Stimulated activated CD4-positive, alpha-beta T cell treated with anti-CD3 and anti-CD28 coated beads, Interleukin-2, amount 100 ng/mL, for 24 hours (primary cell): ENCODE results near the gene CADPS2.
"Not testable (repeated sequence)": the region's sequence is repeated elsewhere in the genome, so short reads cannot be mapped to it uniquely, and the experiment has no call there.

ENCODE experiments used
- DNase-seq, 2 donors: peaks; one replicate each; pipeline ENCODE4 v3.0.0-alpha.2; 2020

The CADPS2 gene

DNA sequence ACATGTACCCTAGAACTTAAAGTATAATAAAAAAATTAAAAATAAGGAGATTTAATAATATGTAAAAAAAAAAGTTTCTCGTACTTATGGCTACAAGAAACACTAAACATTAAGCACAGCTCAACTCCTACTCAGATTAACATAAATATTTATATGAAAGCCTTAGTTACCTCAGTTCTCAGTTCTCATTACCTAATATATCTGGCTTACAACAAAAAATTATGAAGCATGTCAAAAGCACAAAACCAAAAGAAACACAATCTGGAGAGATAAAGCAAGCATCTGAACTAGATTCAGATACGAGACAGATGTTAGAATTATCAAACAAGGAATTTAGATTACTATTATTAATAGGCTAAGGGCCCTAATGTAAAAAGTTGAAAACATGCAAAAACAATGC lies 227.4 kb downstream of the CADPS2 start:
- DNase-seq, result no peak

DNA sequence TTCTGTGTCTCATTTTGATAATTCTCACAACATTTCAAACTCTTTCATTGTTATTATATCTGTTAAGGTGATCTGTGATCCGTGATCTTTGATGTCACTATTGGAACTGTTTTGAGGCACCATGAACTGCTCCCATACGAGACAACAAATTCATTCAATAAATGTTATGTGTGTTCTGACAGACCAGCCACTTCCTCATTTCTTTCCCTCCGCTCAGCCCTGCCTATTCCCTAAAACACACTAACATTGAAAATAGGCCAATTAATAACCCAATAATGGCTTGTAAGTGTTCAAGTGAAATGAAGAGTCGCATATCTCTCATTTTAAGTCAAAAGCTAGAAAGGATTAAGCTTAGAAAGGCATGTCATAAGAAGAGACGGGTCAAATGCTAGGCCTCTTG lies 232.6 kb downstream of the CADPS2 start:
- no peak for DNase-seq

DNA sequence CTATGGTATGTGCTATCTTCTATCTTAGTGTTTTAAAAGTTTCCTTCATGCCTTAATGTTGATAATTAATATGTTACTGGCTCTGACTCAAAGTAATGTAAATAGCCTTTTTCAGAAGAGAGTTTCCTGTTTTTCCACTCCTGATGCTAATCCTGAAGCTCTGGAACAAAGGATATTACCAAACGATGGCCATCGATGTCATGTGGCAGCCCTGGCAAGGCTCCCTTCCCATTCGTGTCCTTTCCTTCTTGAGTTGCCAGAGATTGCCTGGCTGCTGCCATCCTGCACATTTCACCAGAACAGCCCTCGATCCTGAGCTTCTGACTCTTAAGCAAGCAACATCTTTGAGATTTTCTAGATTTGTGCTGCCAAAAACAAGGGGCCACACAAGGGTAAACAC lies 233.4 kb downstream of the CADPS2 start:
- no peak for DNase-seq

DNA sequence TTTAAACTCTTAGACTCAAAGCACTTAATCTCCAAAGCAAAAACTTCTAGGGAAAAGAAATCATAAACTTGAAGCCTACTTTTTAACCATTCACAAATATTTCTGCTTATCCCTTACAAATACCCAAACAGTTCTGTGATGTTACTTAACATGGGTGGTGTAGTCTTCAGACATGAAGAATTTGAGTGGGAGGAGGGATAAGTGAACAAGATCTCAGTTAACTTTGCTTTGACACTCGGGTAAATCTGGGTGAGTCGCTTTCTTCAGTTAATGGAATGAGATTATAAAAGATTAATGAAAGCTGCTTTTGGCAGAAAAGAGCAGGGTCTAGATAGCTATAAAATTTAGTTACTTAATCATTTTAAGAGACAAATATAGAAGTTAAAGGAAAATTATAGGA lies 234.8 kb downstream of the CADPS2 start:
- DNase-seq, result no peak

DNA sequence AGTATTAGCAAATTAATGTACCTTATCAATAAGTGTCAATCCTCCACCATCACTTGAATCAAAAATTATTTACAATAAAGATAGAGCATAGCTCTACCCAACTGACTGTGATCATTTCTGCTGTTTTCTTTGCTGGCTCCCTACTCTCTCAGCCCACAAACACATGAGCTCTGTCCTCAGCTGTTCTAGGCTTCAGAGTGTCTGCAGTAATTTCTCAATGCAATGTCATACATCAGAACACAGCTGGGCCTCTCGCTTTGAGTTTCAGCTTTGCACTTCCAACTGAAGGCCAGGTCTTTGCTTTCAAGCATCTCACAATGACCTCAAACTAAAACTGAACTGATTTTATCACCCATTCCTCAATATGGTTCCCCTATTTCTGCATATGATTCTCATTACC lies 243.0 kb downstream of the CADPS2 start:
- no peak for DNase-seq

DNA sequence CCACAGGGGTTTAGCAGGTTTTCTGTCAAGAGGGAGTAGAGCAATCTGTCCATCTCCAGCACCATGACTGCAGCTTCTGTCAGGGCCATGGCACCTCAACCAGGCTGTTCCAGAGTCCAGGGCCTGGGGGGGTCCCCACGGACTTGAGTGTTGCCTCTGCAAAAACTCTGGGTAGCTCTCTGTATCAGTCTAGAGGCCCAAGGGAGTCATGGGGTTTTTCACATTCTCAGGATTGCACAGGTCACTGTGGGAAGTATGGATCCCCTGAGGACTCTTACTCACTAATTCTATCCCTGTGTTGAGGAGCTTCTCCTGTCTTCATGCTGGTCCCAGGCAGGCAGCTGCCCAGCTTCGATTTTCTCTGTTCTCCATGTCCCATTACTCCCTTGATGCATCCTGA lies 247.8 kb downstream of the CADPS2 start:
- no peak for DNase-seq

DNA sequence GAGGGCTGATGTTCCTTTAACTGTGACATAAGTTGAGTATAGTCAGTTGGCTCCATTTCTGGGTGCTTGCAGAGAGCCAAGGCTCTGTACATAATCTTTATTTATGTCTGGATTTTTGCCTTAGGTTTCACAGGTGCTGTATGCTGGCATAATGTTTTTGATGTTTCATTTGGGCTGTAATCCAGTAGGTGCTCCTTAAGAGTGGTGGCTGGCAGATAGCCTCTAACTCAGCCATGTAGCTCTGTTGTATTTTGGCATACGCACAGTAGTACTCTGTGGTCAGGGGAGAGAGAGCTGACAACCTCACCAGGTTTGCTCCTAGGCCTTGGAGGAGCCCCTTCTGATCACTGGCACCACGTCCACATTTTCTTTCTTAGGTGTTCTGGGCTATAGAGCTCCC lies 248.5 kb downstream of the CADPS2 start:
- no peak for DNase-seq

DNA sequence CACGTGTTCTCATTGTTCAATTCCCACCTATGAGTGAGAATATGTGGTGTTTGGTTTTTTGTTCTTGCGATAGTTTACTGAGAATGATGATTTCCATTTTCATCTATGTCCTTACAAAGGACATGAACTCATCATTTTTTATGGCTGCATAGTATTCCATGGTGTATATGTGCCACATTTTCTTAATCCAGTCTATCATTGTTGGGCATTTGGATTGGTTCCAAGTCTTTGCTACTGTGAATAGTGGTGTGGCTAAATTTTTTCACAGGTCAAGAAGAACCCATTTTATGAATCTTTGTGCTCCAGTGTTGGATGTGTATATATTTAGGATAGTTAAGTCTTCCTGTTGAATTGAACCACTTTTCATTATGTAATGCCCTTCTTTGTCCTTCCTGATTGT lies 250.8 kb downstream of the CADPS2 start:
- not testable (repeated sequence) for DNase-seq

DNA sequence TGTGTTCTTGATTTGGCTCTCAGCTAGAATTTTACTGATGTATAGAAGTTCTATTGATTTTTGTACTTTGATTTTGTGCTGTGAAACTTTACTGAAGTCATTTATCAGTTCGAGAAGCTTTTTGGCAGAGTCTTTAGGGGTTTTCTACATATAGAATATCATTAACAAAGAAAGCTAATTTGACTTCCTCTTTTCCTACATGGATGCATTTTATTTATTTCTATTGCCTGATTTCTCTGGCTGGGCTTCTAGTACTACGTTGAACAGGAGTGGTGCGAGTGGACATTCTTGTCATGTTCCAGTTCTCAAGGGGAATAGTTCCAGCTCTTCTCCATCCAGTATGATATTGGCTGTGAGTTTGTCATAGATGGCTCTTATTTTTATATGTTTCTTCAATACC lies 252.8 kb downstream of the CADPS2 start:
- DNase-seq, result no peak

DNA sequence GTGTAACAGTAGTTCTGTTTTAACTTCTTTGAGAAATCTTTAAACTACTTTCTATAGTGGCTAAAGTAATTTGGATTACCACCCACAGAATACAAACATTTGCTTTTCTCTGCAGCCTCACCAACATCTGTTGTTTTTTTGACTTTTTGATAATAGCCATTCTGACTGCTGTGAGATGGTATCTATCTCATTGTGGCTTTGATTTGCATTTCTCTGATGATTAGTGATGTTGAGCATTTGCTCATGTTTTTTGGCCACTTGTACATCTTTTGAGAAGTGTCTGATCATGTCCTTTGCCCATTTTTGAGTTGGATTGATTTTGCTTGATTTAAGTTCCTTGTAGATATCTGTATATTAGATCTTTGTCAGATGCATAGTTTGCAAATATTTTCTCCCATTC lies 254.0 kb downstream of the CADPS2 start:
- no peak for DNase-seq

DNA sequence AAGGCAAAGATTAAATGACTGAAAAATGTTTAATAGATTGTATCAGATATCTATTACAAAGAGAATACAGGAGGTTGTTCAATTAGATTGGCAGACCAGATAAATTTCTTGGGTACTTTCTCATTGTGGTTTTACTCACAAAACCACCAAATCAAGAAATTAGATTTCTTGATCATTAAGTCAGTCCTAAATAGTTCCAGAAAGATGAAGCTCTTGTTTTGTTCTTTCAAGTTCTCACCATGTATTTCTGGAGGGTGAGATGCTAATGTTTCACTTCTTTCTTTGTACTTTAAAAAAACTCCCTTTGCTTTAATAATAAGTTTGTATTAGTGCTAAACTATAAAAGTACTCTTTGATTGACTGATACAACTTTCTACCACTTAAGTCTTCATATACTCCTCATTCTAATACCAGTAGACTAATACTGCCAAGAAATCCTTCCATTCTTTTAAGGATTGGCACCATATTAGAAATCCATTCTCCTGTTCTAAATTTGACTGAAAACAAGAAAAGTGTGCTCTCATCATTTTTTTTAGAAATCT lies 256.8 kb downstream of the CADPS2 start:
- no peak for DNase-seq

DNA sequence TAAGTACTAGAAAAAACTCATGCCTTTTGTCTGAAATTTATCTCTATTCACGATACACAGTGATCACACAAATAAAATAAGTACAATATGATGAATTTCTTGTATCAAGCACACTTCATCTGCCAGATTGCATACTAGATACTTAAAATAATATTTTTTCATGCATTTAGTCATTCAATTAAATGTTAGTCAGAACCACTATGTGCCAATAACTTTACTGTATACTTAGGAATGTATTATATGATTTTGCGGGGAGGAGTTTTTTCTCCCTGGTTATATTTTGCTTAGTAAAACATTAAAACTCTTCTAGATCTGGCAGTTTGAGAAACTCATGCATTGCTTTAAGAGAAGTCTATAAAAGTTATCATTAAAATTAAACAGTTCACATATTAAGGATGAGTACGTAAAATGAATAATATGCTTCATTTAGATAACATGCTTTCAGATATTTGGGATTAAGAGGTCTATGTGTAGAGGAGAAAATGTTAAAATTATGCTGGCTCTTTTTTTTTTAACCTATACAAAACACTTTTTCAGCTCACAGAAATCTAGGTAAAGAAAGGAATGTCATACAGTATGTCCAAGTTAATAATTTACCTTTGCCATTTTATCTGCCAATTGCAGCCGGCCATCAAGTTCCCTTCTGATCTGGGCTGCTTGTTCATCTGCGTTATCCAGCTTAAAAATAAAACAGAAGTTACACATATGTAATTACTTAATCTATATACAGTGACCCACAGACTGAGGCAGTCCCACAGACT lies 257.4 kb downstream of the CADPS2 start:
- DNase-seq, result no peak

DNA sequence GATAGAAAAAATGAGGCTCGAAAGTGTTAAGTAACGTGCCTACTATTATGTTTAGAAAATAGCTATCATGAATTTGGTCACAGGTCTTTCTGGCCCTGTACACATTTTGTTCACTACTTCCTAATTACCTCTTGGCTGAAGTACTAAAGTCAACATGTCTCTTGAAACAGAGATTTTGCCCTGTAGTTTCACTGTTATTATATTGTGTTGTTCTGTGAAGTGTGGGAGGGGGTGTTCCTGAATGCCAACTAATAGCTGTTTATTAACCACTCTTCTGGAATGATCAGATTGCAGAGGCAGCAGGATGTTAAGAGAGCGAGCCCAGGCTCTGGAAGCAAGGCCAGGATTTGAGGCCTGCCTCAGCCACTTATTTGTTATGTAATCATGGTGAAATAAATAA lies 259.5 kb downstream of the CADPS2 start:
- no peak for DNase-seq

DNA sequence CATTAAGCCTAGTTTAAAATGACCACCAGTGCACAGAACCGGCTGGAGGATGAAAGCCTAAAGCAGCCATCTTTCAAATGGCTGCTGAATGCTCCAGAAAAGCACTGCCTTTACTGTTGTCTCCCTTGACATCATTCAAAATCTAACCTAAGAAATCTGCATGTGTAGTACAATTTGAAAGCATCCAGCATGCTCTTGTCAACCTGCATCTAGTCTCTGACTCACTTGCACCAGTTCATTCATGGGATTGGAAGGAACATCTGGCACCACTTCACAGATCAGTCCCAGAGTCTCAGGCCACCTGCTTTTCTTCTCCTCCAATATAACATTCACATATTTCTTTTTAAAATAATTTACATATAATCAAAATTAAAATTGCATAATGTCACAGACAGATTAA lies 263.6 kb downstream of the CADPS2 start:
- no peak for DNase-seq

DNA sequence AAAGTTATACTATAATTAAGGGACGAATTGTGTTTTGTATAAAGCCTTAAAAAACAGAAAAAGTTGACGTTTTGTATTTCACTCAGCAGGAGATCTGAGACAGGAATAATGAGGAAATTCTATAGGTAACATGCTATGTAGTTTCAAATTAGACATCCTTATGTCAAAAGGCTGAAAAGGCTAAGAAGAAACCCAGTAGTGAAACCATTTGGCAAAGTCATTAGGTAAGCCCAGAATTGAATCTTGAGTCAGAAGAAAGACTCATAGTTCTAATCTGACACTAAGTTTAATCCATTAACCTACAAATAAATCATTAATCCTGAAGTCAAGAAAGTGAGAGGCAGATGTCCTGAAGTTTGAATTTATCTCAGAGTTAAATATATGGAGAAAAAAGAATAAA lies 266.6 kb downstream of the CADPS2 start:
- DNase-seq, result no peak

DNA sequence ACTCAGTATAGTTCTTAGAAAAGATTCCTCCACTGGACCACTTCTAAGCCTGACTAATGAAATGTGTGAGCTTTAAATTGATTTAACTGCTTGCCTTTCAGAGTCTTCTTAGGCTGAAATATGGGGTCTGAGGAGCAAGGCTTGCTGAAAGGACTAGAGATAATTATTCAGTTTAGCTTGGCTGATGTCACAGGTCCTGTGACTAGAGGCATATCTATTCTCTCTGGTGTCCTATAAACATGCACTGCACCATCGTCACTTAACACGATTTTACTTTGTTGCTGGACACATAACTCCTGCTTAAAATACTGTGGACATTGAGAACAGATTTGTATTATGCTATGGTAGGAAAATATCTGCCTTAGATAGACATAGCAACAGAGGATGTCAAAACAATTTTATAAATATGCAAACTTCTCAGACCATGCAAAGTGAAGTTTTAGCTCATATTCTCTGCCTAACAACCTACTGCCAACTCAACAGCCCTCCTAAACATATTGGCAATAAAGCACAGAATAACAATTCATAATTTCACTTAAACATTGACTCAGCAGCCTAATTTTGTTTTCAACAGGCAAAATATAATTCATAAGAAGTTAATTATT lies 267.6 kb downstream of the CADPS2 start:
- DNase-seq, result no peak

DNA sequence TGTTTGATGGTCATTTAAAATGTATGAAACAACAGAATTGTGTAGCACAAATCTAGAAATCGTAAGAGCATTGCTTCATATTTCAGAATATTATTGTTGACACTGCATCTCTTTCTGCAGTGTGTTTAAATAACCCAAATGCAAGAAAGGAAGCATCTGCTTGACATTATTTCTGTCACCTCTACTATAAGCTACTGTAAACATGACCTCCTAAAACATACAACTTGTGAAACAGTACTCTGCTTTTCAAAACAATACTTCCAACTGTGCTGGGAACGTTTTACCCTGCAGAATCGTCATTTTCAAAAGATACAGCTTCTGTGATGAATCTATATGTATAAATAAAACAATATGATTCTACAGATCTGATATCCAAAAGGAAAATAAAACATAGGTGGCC lies 269.3 kb downstream of the CADPS2 start:
- no peak for DNase-seq

DNA sequence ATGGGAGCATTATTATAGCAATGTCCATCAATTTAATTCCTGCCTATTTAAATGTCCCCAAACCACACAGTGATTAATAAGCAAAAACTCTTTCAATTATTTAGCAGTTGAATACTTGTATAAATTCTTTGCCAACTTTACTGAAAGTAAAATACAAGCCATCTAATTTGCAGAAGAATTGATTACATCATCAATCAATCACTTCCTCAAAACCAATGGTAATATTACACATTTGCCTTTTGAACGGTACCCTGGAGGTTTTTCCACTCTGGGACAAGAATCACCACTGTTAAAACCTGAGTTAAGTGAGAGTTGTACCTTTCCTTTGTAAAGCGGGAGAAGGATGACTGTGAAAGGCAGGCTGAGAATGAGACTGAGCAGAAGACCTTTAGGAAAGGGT lies 280.3 kb downstream of the CADPS2 start:
- no peak for DNase-seq

DNA sequence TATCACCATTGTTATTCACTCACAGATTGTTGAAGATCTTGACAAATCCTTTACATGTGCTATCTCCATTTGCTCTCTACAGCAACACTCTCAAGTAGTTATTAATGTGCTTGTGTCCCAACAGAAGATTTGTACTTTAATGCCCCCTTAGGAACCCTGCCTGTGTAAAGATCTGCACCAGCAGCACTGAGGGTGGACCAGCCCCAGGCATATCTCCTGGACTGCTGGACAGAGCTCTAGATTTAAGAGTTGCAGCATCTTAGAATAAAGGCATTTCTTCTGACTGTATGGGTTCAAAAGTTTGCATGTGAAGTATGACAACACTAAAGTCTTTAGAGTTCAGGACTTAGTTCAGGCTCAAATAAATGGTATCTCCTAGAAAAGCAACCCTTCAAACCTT lies 282.0 kb downstream of the CADPS2 start:
- DNase-seq, result no peak

DNA sequence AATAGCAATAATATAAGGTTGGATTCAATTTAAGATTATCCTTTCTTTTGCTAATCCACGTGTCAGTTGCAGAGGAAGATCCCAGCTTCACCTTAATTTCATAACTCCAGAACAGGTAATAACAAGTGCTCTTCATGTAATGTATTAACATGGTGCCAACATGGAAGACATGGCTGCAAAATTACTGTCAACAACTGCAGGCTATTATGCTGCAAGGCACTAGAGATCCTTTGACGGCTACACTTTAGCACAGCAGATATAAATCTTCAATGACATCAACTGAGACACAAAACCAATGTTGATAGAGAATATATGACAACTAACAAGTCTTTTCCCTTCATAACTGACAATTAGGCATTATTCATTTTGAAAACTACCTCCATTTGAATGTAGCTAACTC lies 283.5 kb downstream of the CADPS2 start:
- DNase-seq, result no peak

DNA sequence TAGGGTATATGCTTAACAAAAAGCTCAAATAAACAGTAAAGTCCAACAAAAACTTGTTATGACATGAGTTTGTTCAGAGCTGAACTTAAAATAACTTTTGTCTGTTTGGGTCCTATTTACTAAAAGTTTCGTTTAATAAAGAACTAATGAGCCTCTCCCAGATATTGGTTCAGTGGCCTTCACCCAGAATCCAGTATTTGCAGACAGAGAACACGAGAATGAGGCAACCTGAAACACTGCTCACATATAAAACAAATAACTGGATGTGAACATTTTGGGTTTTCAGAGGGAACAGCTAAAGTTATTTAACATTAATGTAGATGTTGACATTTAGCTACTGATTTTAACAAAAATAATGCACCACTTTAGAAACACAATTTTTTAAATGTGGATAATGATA lies 285.6 kb downstream of the CADPS2 start:
- DNase-seq, result no peak

DNA sequence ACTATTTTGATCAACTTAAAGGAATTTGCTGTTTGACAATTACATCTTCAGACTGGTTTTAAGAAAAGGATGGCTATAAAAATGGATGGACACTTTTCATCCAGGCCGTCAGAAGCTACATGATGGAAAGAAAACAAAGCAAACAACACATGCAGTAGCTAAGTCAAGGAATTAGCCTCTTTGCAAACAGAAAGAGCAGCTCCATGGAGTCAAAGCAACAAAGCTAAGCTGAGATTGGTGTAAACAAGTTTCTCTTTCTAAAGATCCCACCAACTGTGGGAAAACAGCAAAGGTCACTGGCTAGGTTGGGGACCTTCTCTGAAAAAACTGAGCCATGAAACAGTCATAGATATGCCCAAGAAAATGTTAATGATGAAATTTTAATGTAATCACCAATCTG lies 286.2 kb downstream of the CADPS2 start:
- DNase-seq, result no peak

DNA sequence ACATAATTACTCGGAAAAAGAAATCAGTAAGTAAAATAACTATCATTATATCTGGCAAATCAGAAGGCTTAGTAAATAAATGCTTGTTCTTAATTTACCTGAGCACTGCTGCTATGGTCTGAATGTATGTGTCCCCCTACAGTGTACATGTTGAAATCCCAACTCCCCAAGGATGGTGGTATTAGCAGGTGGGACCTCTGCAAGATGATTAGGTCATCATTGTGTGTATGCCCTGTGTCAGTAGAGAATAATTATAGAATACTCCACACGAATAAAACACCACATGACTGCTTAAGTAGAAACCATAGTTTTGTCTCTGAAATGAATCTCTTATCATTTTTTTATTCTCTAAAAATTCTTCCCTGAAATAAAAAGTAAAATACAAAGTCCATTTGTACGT lies 289.0 kb downstream of the CADPS2 start:
- no peak for DNase-seq

DNA sequence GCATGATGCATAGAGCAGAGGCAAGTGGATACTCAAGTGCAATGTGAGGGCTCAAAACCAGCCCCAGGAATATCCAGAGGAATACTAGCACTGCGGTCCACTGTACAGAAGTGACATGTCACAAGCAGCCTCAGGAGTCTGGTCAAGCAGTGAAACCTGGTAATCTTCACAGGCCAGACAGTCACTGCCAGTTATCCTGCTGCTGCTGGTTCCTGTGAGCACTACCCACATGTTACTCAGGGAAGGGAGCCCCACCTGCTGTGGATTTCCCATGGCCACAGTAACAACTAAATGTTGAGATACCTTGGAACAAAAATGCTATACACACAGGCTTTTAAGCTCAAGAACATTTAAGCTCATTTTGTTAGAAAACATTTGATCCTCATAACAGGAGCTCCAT lies 290.4 kb downstream of the CADPS2 start:
- no peak for DNase-seq

DNA sequence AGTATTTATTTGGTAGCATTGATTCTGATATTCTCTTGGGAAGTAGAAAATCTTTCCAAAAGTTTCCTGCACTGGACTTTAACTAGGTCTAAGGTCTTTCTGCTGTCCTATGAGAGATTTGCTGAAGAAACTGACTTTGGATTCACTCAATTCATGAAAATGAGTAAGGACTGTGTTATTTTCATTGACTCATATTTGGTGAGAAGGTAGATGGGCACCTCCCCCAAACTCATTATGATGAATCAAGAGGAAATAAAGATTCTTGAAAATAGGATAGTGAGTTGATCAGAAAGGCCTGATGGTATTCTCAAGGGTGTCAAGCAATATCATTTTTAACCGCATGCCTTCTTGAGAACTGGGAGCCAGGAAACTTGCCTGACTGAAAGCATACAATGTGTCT lies 297.6 kb downstream of the CADPS2 start:
- no peak for DNase-seq
